Breast epithelium (tissue), 4 donors: ENCODE data around the gene CRCP. TPM values are rescaled to one million over a fixed set of nuclear protein-coding genes. Genes with fewer than 3 reads are reported as not detected.
A peak's percentile ranks its signal among the peaks of the same experiment; 100 is the strongest.
"Not testable (repeated sequence)": the region's sequence is repeated elsewhere in the genome, so short reads cannot be mapped to it uniquely, and the experiment has no call there.

Experiments used
- DNase-seq, 2 donors: peaks; one replicate each; pipeline ENCODE4 v3.0.0-alpha.2; 2019; ENCODE audit warnings: low spot score in 2 of 2
- H3K27ac ChIP-seq, 2 donors: fragments of 200-600 bp; sonication (generic) in 1 of 2; one replicate each; pipeline ENCODE4 v1.5.1; 2016 to 2019; ENCODE audit warnings: mild to moderate bottlenecking in 1 of 2
- H3K27me3 ChIP-seq, 2 donors: fragments of 200-600 bp; sonication (generic) in 1 of 2; one replicate each; pipeline versions ENCODE4 v1.5.1 to v1.6.0; 2017 to 2019; ENCODE audit warnings: control low read depth in 1 of 2, mild to moderate bottlenecking in 1 of 2
- H3K36me3 ChIP-seq: fragments of 200-600 bp; one replicate; pipeline ENCODE4 v1.5.1; 2019
- H3K4me1 ChIP-seq, 2 donors: fragments of 200-600 bp; sonication (generic); one replicate each; pipeline ENCODE4 v1.5.1; 2016 to 2019; ENCODE audit warnings: control low read depth in 1 of 2
- H3K4me3 ChIP-seq, 3 donors: fragments of 200-600 bp; sonication (generic); 1 replicate in 2 of 3; 2 replicates in 1 of 3; pipeline ENCODE4 v1.5.1; 2016 to 2019; ENCODE audit warnings: mild to moderate bottlenecking in 3 of 3, moderate library complexity in 2 of 3
- H3K9me3 ChIP-seq, 2 donors: fragments of 200-600 bp; sonication (generic) in 1 of 2; one replicate each; pipeline ENCODE4 v1.5.1; 2016 to 2019; ENCODE audit warnings: control low read depth in 1 of 2
- CTCF ChIP-seq, 3 donors: fragments of 450-650 bp; IDR thresholded peaks; one replicate each; pipeline ENCODE4 v1.5.1; 2016 to 2017; ENCODE audit warnings: antibody characterized with exemption in 3 of 3, mild to moderate bottlenecking in 3 of 3, moderate library complexity in 3 of 3
- POLR2A ChIP-seq: fragments of 450-650 bp; IDR thresholded peaks from one replicate; pipeline ENCODE4 v1.6.1; 2016; ENCODE audit warnings: antibody characterized with exemption, mild to moderate bottlenecking, moderate library complexity
- POLR2AphosphoS5 ChIP-seq, 3 donors: sonication (generic); formaldehyde crosslinking; IDR thresholded peaks; one replicate each; pipeline ENCODE4 v1.6.1; 2017; ENCODE audit warnings: antibody characterized with exemption in 3 of 3
- intact Hi-C: fragments of 100-400 bp; cut with DNase I; formaldehyde crosslinking; loops from one replicate; pipeline ENCODE4 v1.15.1; 2023; ENCODE audit warnings: low total_unique reads
- total RNA-seq, 3 donors: library from RNA; depleted of rRNA; stranded (reverse); fragments of >200 nt; gene quantifications; one replicate each; pipeline ENCODE4 v1.1.0, GENCODE V29; 2016

The CRCP gene
- total RNA-seq, 3 donors from 2014 or later, result 31.5 to 49.8 (median 41.3) TPM

- TF ChIP-seq POLR2A (no peak), POLR2AphosphoS5 (IDR thresholded peaks at IDR 0.05) (no peak), CTCF (IDR thresholded peaks at IDR 0.05) (no peak)
- peak overlapping the region; percentile 27 to 71 (median 49) for H3K4me3 ChIP-seq
- no peaks in the 10 kb centered on the region for H3K27me3 ChIP-seq
- no peaks in the 10 kb centered on the region for H3K4me1 ChIP-seq
- H3K27ac ChIP-seq, result peak overlapping the region; percentile 93 to 96
- no peaks in the 10 kb centered on the region for H3K36me3 ChIP-seq
- no peaks in the 10 kb centered on the region for H3K9me3 ChIP-seq
- peak; percentile 71 to 76 for DNase-seq
- intact Hi-C loops, result no loop called here
Observed at GRCh38 chr7:66099551-66100407, 14.9 kb upstream of the CRCP start.

GRCh38 chr7:66100408-66101050 lies 14.1 kb upstream of the CRCP start:
- Histone ChIP-seq H3K36me3 (no peaks in the 10 kb centered on the region), H3K4me3 (peak overlapping the region; percentile 27 to 71 (median 49)), H3K27ac (peak overlapping the region; percentile 93 to 96), H3K9me3 (no peaks in the 10 kb centered on the region), H3K27me3 (no peaks in the 10 kb centered on the region), H3K4me1 (no peaks in the 10 kb centered on the region)
- intact Hi-C loops, result no loop called here
- no peak for TF ChIP-seq POLR2AphosphoS5 (IDR thresholded peaks at IDR 0.05)
- TF ChIP-seq CTCF (IDR thresholded peaks at IDR 0.05), result no peak
- no peak for TF ChIP-seq POLR2A
- no peak for DNase-seq

- H3K27ac ChIP-seq, H3K36me3 ChIP-seq, H3K9me3 ChIP-seq, DNase-seq, H3K4me3 ChIP-seq, H3K27me3 ChIP-seq, intact Hi-C loops, H3K4me1 ChIP-seq: not testable (repeated sequence)
Observed at GRCh38 chr7:66102168-66102567, 12.5 kb upstream of the CRCP start.

GRCh38 chr7:66103994-66104393 lies 10.7 kb upstream of the CRCP start:
- H3K27me3 ChIP-seq, intact Hi-C loops, H3K9me3 ChIP-seq, DNase-seq, H3K4me1 ChIP-seq, H3K36me3 ChIP-seq, H3K4me3 ChIP-seq, H3K27ac ChIP-seq: not testable (repeated sequence)

- Histone ChIP-seq H3K27ac (no peak overlapping the region), H3K4me3 (no peak overlapping the region), H3K36me3 (no peaks in the 10 kb centered on the region), H3K4me1 (no peaks in the 10 kb centered on the region), H3K27me3 (no peaks in the 10 kb centered on the region), H3K9me3 (no peaks in the 10 kb centered on the region)
- no peak for DNase-seq
- TF ChIP-seq POLR2AphosphoS5 (IDR thresholded peaks at IDR 0.05) (no peak), POLR2A (no peak), CTCF (IDR thresholded peaks at IDR 0.05) (no peak)
- intact Hi-C loops, result no loop called here
Observed at GRCh38 chr7:66105263-66105748, 9.3 kb upstream of the CRCP start.

GRCh38 chr7:66108410-66108809 lies 6.2 kb upstream of the CRCP start:
- intact Hi-C loops, H3K27ac ChIP-seq, H3K4me1 ChIP-seq, H3K27me3 ChIP-seq, H3K9me3 ChIP-seq, H3K36me3 ChIP-seq, H3K4me3 ChIP-seq: not testable (repeated sequence)
- DNase-seq, result peak in 1 of 2 donors; percentile 0
